HG03439 (cell line): Measurements from ENCODE around the gene HES1.

Source experiments
- ATAC-seq: cut with Tn5 transposase; IDR thresholded peaks from one replicate; pipeline ENCODE4 v1.9.1; 2021; ENCODE audit warnings: mild to moderate bottlenecking, moderate library complexity; ENCODE audit not compliant: unreplicated experiment

Gene HES1

DNA sequence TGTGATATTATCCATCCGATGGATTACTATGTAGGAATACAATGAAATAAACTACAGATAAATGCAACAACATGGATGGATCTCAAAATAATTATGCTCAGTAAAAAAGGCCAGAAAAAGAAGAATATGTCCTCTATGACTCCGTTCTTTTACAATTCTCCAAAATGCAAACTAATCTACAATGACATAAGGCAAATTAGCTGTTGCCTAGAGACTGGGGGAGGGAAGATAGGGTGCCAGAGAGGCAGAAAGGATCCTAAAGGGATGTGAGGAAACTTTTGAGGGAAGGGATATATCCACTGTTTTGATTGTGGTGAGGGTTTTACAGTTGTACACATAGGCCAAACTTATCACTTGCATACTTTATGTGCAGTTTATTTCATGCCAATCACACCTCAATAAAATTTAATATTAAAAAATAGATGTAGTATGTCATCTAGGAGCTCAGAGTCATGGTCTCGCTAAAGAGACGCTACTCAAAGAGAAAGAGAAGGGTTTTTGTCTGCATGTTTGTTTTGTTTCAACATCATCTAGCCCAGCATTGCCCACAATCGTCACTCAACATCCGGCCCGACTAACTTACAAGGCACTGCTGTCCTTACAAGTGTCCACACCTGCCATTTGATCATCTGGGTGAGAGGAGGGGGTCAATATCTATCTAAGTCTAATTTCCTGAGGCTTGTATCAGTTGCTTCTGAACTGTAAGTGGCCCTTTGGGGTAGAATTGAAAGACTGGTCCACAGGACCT lies 29.5 kb downstream of the HES1 start:
- ATAC-seq = no peak

DNA sequence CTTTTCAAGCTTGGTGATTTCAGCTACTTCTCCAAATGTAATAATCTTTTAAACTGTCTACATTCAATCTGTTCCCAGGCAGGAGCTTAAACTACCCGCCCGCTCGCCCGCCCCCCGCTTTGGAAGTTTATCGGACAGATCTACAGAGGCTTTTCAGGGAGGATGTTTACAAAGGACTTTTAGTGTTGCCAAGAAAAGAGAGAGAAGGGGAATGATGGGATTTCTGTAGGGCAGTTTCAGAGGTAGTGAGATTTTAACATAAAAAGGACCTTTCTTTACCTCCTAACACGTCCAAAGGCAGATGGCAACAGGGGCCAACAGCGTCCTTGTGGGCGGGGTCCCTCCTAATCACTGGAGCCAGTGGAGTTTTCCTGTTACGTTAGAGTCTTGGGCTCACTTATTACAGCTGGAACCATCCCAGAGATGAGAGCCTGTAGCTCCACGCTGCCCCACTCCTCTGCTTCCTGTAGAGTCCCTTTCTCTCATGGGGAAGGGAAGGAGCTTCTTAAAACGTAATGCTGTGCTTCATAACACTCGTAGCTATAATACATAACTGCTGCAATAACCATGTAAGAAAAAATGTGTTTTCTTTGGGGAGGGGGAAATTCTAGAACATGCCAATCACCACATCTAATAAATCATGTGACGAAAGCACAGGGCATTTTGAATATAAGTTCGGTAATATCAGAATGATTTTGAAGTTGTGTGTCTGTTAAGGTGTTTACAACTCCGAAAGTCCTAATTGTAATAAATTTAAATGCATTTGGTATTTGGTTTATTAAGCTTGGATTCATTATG lies 30.9 kb downstream of the HES1 start:
- ATAC-seq = no peak

DNA sequence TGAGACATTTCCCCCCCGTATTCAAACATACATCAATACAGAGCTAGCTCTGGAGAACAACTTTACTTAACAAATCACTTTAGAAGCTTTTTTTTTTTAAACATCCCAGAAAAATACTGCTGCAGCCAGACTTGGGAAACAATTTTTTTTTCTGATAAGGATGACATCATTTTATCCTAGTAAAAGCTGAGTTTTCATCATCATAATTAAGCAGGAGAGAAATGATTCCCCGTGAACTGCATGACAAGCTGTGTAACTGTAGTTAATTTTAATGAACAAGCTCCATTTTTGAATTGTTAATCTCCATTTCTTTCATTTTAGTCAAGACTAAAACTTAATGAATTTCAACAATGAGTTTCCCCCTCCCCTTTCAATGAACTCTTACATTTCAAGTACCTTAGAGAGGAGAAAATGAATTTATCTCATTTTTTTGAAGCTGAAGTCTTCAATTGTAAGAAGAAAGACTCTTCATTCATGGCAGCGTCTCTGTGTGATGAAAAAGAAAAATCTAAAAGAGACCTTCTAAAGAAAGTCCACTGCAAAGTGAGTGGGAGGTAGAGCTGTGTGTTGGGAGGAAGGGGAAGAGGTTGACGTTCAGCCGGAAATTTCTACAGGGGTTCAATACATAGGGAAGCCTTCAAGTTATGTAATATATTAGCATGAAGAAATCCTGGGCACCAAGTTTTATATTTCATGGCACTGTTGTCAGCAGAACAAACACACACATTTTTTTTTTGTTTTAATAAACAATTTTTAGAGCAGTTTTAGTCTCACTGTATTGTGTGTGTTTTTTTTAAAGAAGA lies 31.7 kb downstream of the HES1 start:
- no peak for ATAC-seq

DNA sequence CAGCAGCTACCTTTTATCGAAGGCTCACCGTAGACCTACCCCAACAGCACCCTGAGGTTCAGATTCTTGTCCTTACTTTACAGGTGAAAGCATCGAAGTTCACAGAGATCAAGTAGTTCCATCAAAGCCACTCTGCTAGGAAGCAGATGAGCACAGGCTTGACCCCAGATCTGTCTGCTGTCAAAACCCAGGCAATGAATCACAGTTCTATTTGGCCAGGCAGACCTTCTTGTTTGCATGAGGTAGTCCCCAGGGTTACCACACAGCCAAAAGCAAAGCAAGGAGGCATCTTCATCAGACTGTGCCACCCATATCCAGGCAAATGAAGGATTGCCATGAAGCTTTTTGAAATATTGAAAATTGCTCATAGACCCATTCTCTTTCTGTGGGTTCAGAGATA lies 33.0 kb downstream of the HES1 start:
- ATAC-seq = no peak

DNA sequence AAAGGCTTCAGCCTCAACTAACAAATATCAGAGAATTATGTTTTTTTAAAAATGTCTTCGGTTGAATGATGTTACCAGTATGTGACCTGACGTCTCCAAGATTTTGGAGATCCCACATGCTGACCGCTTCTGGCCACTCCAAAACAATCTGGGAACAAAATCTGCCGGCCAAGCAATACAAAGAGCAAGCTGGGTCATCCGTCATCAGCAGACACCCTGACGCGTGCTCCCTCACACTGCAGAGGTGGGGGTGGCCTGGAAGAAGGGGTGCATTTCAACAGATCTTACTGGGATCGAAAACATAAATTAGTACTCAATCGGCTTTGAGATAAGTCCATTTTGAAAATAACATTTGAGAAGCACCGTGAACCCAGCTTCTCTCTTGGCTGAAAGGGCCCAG lies 33.6 kb downstream of the HES1 start:
- no peak for ATAC-seq

DNA sequence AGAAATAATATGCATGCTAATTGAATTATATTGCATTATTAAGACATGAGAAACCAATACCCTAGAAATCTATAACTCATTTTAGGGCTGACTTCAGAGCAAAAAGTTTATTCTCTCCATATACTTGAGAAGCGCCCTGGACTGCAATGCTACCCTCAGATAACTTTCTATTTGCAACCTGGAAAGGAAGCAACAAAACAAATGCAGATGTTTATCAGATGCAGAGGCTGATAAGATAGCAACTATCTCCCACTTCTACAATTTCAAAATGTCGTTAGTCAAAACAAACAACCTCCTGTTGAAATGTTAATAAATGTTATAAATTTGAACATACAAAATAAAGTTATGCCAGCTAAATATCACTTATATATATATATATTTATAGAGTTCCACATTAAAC lies 34.8 kb downstream of the HES1 start:
- no peak for ATAC-seq

DNA sequence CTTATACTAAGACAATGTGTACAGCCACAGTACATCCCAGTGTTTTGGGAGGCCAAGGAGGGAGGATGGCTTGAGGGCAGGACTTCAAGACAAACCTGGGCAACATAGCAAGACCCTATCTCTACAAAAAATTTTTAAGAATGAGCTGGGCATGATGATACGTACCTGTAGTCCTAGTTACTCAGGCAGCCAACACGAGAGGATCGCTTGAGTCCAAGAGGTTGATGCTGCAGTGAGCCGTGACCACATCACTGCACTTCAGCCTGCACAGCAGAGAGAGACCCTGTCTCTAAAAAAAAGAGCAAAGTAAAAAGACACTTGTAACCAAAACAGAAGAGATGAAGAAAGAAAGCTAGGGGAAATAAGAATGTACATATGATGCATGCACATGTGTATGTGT lies 38.5 kb downstream of the HES1 start:
- ATAC-seq = no peak

DNA sequence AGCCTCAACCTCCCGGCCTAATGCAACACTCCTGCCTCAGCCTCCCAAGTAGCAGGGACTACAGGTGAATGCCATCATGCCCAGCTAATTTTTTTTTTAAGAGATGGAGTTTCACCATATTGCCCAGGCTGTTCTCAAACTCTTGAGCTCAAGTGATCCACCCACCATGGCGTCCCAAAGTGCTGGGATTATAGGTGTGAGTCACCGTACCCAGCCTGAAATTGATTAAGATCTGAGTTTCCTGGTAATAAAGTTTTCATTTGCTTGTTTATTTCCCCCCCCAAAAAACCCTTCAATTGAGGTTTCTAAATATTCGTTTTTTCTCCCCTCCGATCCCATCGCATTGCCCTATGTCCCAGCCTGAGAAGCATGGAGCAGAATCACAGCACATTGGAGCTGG lies 39.0 kb downstream of the HES1 start:
- ATAC-seq = no peak

DNA sequence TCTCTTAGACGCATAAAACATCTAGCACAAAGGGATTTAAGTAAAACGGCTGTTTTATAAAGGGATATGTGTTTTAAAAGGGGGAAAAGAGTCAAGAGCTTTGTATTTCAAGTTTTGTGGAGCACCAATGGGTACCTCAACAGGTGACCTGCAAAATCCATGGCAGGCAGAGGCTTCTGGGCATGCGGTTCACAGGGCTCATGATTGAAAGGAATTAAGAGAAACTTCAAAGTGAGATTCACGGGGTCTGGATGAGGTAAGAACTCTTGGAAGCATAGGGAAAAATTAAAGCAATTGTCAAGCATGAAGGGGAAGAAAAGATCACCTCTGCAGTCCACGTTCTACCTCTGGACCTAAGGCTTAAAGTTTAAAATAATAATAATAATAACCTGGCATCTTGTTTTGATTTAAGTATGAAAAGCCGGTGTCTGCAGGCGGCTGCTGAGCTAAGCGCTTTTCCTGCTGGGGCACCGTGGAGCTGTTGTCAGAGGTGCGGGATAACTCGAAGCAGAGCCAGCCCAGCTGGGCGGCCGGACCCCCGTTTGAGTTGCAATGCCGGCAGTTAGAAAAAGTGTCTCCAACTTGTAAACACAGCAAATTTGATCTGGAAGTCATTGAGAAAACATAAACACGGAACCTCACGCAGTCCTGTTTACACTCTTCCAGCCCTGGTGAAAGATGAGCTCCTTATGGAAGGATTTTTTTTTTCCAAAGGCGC lies 40.5 kb downstream of the HES1 start:
- no peak for ATAC-seq

DNA sequence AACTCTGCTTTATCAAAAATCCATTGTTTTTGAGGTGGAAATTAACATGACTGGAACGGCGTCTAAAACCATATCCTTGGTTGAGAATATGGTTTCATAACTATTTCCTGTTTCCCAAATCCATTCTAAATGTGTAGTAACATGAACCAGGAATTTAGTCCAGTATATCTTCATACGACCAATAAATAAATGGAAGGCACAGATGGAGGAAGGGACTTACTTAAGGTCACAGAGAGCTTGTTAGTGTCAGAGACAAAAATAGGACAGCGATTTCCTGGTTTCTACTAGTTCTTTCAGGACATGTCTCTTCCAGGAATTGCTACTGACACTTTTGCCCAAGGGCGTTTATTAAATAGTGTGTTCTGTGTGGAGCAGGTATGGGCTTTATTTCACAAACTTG lies 41.2 kb downstream of the HES1 start:
- no peak for ATAC-seq

DNA sequence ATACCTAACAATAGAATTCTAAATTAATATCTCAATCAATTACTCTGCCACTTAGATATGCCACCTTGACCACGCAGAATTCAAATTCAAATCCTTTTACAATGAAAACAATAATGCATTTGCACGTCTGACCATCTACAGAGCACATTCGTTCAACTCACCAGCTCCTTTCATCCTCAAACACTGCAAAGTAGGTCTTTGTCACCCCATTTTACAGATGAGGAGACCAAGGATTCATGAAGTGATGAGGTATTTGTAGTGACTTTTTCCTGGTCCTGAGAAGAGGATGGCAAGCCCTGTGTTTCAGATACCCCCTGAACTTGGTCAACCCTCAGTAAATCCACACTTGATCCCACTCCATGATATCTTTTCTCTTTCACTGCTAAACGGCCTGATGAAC lies 42.2 kb downstream of the HES1 start:
- no peak for ATAC-seq

DNA sequence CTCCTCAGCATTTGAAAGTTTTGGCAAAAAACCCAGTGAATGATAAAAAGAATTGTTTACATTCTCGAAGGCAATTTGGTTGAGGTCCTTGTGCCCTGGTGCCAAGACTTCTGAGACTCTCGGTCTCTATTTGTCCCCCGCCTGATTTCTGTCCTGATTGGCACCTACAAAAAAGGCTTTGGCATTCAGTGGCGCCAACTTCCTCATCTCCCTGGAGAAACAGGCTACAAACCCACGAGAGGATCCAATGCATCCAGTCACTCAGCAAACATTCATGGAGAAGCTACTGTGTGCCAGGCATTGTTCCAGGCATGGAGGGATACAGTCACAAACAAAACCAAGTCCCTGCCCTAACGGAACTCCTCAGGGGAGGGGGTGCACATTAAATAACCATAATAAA lies 42.7 kb downstream of the HES1 start:
- no peak for ATAC-seq

DNA sequence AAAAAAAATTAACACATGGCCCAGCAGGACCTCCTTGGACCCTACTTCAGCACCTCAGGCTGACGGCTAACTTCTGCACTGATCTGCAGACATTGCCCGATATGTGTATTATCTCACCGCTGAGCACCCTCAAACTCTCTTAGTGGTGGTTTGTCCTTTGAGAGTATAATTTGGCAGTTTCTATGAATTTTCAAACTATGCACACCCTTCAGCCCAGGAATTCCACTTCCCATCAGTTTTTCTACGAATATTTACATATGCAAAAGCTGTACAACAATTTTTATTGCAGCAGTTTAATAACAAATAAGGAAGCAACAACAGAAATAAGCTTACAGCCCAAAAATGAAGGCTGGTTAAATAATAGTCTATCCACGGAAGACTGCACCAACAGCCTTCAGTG lies 44.6 kb downstream of the HES1 start:
- no peak for ATAC-seq

DNA sequence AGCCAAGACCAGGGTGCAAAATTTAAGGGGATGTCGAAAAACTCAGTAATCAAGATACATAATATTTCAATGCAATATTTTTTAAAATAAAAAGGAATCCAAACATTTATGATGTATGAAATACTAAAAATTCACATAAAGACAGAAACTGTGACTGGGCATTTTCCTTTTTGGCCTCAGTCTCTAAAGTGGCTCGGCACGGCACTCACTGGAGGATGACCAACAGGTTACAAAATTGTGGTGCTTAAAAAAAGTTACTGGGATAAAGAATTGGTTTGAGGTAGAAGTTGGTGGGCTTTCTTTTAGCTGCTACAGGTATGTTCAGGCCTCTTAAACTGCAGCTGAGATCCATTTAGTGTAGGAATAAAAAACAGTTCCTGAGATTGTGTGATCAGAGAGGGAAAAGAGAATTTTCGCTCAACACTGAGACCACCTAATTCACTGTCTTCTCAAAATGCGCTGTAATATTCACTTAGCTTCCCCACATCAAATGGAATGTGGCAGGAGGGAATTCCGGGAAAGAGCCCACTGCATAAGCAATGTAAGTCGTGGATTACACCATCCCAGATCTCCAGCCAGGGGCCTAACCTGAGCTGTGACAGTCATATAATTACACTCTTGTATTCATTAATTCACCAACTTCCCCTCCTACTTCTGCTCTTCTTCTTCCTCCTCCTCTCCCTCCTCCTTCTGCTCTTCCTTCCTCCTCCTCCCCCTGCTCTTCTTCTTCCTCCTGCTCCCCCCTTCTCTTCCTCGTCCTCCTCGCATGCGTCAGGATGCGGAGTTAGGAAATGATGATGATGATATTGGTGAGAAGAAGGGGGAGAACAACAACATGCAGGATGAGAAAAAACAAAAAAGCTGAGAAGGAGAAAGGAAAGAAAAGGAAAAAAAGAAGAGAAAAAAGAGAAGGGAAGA lies 45.9 kb downstream of the HES1 start:
- ATAC-seq = no peak

DNA sequence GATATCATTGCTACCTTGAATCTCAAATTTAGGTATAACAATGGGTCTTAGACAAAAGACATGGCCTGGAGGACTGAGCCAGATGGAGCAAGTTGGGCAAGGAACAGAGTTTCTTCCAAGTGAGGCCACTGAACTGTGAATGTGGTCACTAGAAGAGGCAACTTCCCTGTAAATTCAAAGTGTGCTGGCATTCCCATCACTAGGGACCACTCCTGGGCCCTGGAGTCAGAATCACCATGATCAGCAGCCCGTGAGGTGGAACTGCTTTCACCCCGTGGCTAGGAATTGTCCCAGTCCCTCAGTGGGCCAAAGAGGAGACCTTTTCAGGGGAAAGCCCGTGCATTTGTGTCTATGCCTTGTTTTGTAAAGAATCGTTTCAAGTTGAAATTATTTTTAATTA lies 47.3 kb downstream of the HES1 start:
- no peak for ATAC-seq

DNA sequence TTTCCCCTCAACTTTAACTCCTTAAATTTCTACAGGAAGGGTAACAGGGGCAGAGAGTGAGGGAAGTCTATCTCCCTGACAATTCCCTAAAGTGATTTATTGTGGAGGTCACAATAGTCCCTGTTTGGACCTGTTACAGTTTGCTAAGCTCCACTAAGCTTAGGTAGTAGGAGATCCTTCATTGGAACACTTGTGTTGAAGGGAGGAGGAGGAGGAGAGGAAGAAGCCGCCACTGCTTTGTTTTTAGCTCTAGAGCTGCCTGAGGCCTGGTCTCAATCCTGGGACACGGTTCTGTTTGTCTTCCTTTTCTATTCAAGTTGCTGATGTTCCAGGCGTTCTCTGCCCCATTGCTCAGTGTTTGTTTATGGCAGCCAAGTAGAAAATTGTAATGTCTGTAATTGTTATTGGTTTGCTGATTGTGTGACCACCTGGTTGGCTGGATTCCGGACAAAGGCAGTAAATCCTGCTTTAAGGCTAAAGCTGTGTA lies 48.4 kb downstream of the HES1 start:
- no peak for ATAC-seq

DNA sequence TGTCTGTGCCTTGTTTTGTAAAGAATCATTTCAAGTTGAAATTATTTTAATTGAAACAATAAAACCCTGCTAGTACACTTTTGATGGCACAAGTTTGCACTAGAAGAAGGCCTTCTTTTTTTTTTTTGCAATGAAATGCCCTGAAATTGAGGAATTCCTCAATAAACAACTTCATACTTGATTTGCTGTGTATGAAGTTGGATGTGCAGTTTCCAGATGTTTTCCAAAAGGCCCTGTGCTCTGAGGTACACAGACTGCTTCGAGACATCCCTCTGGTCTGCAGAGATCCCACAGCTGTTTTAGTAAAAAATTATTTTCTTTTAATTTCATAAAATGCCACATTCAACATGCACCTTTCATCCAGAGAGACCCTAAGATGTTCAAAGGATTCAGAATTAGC lies 48.9 kb downstream of the HES1 start:
- ATAC-seq = no peak

DNA sequence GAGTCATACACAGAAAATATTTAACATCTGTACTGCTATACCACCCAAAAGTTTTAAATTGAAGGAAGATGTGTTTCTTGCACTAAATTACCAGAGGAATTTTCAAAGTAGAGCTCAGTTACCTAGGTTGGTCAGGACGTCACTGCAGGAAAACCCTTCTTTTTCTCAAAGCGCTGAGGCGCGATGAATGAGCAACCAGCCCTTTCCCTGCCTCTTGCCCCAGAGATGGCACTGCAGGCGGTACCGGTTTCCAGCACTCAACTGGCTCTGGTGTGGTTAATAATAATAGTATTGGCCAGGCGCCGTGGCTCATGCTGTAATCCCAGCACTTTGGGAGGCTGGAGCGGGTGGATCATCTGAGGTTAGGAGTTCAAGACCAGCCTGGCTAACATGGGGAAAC lies 49.3 kb downstream of the HES1 start:
- no peak for ATAC-seq

DNA sequence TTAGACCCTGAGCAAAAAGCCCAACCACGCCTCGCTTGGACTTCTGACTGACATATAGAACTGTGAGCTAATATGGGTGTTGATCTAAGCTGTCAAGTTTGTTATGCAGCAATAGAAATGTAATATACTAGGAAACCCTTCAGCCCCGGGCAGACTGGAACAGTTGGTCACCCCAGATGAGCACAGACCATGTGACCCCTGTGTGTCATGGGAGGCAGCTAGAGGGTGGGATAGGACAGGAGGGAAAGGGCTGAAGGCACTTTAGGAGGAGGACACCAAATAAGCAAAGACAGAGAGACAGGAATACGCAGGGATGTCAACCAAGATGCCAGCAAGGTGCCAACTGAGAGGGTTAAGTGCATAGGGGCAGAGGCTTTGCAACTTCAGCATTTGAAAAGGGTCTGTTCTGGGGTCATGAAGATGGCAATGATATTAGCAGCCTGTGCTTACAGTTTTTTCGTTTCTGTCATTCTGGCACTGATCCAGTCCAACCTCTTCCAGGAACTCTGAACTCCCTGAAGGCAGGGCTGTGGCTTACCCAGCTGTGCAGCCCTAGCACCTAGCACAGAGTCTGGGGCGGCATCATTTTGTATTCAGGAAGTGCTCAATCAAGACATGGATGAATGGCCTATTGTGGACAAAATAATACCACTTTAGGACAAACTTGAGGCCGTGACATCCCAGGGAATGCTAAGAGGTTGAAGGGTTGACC lies 51.4 kb downstream of the HES1 start:
- no peak for ATAC-seq
